Activated CD8-positive, alpha-beta memory T cell treated with anti-CD3 and anti-CD28 coated beads, Interleukin-2, amount 50 U/mL, for 4 hours (primary cell): ENCODE data around the gene GATAD2B.
"Not testable (repeated sequence)": the region's sequence is repeated elsewhere in the genome, so short reads cannot be mapped to it uniquely, and the experiment has no call there.

Source experiments
- DNase-seq: peaks from one replicate; pipeline ENCODE4 v3.0.0-alpha.2; 2020

The GATAD2B gene

GRCh38 chr1:153929426-153929825 lies 6.7 kb upstream of the GATAD2B start:
- no peak for DNase-seq

GRCh38 chr1:153928791-153929341 lies 6.1 kb upstream of the GATAD2B start:
- DNase-seq, result no peak

DNA sequence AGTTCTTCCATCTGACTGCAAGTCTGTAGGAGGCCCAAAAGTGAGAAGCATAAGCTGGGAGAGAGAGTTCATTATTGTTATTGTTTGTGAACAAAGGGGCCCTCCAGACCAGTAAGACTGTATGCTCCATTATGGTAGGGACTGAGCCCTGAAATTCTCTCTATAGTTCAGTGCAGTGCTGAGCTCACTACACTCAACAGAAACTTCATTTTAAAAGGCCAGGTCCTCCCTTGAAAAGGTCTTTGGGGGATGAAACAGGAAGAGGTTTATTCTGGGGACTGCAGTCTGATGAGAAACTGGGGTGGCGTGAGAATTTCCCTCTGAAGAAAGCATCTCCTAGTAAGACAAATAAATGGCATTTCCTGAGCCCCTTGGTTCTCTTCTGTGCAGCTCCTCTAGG lies 5.5 kb upstream of the GATAD2B start:
- DNase-seq, result no peak

DNA sequence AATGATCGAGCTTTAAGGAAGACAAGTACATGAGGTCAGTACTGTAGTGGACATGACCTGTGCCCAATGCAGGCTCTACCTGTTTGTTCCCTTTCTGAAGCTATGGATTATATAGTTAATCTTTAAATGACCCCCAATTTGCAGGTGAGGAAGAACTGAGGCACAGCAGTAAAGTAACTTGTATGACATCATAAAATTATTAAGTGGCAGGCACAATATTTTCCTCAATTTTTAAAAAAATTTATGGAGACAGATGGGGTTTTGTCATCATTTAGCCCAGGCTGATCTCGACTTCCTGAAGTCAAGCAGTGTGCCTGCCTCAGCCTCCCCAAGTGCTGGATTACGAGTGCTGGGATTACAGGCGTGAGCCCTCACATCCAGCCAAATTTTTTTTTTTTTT lies 3.6 kb upstream of the GATAD2B start:
- no peak for DNase-seq

DNA sequence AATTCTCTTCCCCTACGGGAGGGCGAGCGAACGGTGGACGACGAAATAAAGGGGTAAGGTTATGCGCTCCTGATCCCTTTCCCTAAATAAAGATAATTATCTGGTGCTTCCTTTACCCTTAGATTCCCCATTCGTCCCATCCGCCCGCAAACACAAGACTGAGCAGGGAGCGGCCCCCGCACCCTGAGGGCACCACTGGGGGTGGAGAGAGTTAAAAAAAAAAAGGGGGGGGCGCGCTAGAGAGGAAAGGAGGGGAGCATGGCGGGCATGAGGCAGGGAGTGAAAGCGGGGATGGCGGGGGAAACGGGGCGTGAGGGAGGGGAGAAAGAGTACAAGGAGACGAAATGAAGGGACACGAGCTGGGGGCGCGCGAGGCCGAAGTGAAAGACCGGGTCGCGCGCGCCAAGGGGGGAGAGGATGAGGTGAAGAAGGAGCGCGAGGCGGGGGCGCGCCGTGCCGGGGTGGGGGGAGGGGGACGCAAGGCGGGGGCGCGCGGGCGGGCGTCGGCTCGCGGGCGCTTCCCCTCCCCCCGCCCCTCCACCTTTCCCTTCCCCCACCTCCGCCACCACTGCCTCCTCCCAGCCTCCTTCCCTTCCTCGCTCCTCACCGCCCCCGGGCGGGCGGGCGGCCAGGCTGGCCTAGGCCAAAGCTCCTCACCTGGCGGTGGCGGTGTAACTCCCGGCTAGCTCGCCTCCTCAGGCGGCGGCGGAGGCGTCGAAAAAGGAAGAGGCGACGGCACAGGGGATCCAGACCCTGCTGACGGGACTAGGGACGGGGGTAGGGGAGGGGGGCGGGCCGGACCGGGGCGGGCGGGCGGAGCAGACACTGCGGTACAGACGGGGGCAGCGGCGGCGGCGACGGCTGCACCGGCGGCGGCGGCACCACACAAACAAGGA lies 448 bp downstream of the GATAD2B start:
- no peak for DNase-seq

- DNase-seq, result no peak
Observed at GRCh38 chr1:153921803-153922075, 1.0 kb downstream of the GATAD2B start.

GRCh38 chr1:153921080-153921802 lies 1.5 kb downstream of the GATAD2B start:
- no peak for DNase-seq

GRCh38 chr1:153919876-153920852 lies 2.6 kb downstream of the GATAD2B start:
- DNase-seq, result no peak

GRCh38 chr1:153916297-153916696 lies 6.5 kb downstream of the GATAD2B start:
- no peak for DNase-seq

DNA sequence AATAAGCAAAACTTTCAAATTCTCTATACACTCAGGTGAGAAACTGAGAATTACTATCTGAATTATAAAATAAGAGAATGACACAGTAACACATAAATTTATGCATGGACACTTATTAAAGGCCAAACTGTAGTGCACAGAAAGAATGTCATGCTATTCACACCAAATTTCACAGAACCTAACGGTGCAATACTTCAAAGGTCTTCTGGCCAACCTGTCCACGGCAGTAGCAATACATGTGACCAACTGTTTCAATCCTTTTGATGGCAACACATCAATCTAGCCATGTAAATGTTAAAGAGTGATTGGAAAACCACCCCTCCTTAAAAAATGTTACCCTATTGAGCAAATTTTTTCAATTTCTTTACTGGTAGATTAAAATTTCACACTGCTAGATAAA lies 10.4 kb downstream of the GATAD2B start:
- no peak for DNase-seq

DNA sequence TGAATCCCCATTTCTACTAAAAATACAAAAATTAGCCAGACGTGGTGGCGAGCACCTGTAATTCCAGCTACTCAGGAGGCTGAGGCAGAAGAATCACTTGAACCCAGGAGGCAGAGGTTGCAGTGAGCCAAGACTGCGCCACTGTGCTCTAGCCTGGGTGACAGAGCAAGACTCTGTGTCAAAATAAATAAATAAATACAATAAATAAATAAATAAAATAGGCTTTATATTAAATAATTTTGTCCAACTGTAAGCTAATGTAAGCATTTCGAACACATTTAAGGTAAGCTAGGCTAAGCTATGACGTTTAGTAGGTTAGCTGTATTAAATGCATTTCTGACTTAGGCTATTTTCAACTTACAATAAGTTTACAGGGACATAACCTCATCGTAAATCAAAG lies 12.2 kb downstream of the GATAD2B start:
- not testable (repeated sequence) for DNase-seq

- no peak for DNase-seq
Observed at GRCh38 chr1:153908071-153908470, 14.7 kb downstream of the GATAD2B start.

DNA sequence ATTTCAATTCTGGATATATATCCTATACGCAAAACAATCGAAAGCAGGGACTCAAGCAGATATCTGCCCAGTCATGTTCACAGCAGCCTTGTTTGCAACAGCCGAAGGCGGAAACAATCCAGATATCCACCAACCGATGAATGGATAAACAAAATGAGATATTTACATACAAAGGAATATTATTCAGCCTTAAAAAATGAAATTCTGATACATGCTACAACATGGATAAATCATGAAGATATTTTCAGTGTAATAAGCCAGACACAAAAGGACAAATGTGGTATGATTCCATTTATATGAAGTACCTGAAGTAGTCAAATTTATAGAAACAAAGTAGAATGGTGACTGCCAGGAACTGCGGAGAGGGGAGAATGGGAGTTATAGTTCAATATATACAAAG lies 15.6 kb downstream of the GATAD2B start:
- DNase-seq, result no peak

DNA sequence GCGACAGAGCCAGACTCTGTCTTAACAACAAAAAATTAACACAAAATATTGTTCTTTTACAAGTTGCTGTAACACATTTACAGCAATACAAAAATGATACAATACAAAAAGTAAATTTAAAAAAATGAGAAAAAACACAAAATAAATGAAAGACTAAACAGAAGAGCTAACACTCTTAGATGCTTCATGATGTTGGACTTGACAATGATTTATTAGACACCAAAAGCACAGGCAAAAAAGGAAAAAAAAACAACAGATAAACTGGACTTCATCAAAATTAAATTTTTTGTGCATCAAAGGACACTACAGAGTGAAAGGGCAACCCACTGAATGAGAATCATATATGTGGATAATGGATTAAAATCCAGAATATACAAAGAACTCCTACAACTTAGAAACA lies 16.4 kb downstream of the GATAD2B start:
- DNase-seq, result no peak

DNA sequence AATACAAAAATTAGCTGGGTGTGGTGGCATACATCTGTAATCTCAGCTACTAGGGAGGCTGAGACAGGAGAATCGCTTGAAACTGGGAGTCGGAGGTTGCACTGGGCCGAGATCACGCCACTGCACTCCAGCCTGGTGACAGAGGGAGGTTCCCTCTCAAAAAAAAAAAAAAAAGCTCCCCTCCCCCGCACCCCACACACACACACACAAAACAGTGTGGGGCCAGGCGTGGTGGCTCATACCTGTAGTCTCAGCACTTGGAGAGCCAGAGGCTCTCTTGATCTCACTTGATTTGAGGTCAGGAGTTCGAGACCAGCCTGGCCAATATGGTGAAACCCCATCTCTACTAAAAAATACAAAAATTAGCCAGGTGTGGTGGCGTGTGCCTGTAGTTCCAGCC lies 16.9 kb downstream of the GATAD2B start:
- not testable (repeated sequence) for DNase-seq

DNA sequence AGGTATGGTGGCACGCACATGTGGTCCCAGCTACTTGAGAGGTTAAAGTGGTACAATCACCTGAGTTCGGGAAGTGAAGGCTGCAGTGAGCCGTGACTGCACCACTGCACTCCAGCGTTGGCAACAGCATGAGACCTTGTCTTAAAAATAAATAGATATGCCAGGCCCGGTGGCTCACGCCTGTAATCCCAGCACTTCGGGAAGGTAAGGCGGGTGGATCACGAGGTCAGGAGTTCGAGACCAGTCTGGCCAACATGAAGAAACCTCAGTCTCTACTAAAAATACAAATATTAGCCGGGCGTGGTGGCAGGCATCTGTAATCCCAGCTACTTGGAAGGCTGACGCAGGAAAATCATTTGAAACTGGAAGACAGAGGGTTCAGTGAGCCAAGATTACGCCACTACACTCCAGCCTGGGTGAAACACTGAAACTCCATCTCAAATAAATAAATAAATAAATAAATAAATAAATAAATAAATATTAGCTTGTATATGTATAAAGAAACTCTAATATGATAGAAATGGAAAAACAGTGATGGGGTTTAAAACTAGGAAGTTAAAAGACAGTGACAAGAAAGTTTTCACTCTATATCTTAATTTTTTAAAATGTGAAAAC lies 18.8 kb downstream of the GATAD2B start:
- DNase-seq, result no peak

GRCh38 chr1:153899509-153899908 lies 23.3 kb downstream of the GATAD2B start:
- DNase-seq, result no peak

GRCh38 chr1:153895866-153896265 lies 26.9 kb downstream of the GATAD2B start:
- DNase-seq, result not testable (repeated sequence)

DNA sequence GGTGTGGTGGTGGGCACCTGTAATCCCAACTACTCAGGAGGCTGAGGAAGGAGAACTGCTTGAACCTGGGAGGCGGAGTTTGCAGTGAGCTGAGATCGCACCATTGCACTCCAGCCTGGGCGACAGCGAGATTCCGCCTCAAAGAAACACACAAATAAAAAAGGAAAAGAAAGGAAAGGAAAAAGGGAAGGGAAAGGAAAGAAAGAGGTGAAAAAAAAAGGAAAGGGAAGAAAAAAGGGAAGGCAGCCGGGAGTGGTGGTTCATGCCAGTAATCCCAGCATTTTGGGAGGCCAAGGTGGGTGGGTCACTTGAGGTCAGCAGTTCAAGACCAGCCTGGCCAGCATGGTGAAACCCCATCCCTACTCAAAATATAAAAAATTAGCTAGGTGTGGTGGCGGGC lies 31.7 kb downstream of the GATAD2B start:
- DNase-seq, result not testable (repeated sequence)

- no peak for DNase-seq
Observed at GRCh38 chr1:153888533-153888932, 34.2 kb downstream of the GATAD2B start.

GRCh38 chr1:153886127-153886526 lies 36.6 kb downstream of the GATAD2B start:
- no peak for DNase-seq

DNA sequence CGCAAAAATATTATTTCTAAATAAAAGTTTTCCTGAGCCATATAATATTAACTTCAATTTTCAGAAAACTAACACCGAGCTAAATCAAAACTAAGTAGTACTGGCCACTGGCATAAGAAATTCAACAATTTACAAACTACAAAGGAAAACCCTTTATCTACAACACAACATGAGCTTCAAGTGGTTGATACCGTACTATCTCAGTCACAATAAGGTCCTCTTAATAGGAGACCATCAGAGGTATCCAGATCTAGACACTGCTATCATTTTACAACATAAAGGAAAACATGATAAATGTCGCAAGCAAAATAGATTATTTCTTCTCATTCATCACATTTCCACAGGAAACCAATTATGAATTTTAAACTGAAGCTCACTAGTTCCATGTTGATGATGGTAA lies 39.5 kb downstream of the GATAD2B start:
- no peak for DNase-seq
